HepG2 (cell line): ENCODE measurements around the gene DHRS12. TPM values are rescaled to one million over a fixed set of nuclear protein-coding genes. Genes with fewer than 3 reads are reported as not detected.

Experiments used
- CBX2 ChIP-seq, 2 experiments: fragments of 200-600 bp in 1 of 2; sonication (generic); formaldehyde crosslinking in 1 of 2; IDR thresholded peaks; 2 replicates each; pipeline versions ENCODE4 v1.7.0 to v1.8.1; 2018 to 2022; ENCODE audit warnings: low read depth in 2 of 2, low read length in 1 of 2, mild to moderate bottlenecking in 1 of 2, missing genetic modification reagents in 1 of 2
- E2F2 ChIP-seq: sonication (generic); formaldehyde crosslinking; IDR thresholded peaks from 2 replicates; pipeline ENCODE4 v1.4.0; 2020; ENCODE audit warnings: missing genetic modification reagents, borderline replicate concordance
- ESRRA ChIP-seq: sonication (generic); formaldehyde crosslinking; IDR thresholded peaks from 2 replicates; pipeline ENCODE4 v1.5.1; 2020; ENCODE audit warnings: mild to moderate bottlenecking, low read depth, missing genetic modification reagents
- FOXC1 ChIP-seq: sonication (generic); formaldehyde crosslinking; IDR thresholded peaks from 2 replicates; pipeline ENCODE4 v1.8.0; 2022; ENCODE audit warnings: mild to moderate bottlenecking, missing genetic modification reagents, borderline replicate concordance
- HDAC2 ChIP-seq: sonication (generic); formaldehyde crosslinking; IDR thresholded peaks from 2 replicates; pipeline ENCODE4 v1.4.0; 2020; ENCODE audit warnings: missing genetic modification reagents
- KDM2A ChIP-seq: sonication (generic); formaldehyde crosslinking; IDR thresholded peaks from 2 replicates; pipeline ENCODE4 v1.4.0; 2020; ENCODE audit warnings: low read depth, missing genetic modification reagents, borderline replicate concordance
- NFE2L1 ChIP-seq: sonication (generic); formaldehyde crosslinking; IDR thresholded peaks from 2 replicates; pipeline ENCODE4 v1.4.0; 2020; ENCODE audit warnings: missing genetic modification reagents, mild to moderate bottlenecking, borderline replicate concordance
- POLR2G ChIP-seq: fragments of 200-400 bp; formaldehyde crosslinking; IDR thresholded peaks from 2 replicates; pipeline ENCODE4 v1.6.1; 2018; ENCODE audit warnings: mild to moderate bottlenecking, low read depth, low read length, moderate library complexity
- STAT6 ChIP-seq: sonication (generic); formaldehyde crosslinking; IDR thresholded peaks from 2 replicates; pipeline ENCODE4 v1.4.0; 2020; ENCODE audit warnings: missing genetic modification reagents, mild to moderate bottlenecking, borderline replicate concordance
- ZFP36L1 ChIP-seq: sonication (generic); formaldehyde crosslinking; IDR thresholded peaks from 2 replicates; pipeline ENCODE4 v1.8.0; 2022; ENCODE audit warnings: mild to moderate bottlenecking, missing genetic modification reagents, moderate library complexity
- ZNF281 ChIP-seq: sonication (generic); formaldehyde crosslinking; IDR thresholded peaks from 2 replicates; pipeline ENCODE4 v1.4.0; 2020; ENCODE audit warnings: missing genetic modification reagents, borderline replicate concordance
- ZNF317 ChIP-seq: sonication (generic); formaldehyde crosslinking; IDR thresholded peaks from 2 replicates; pipeline ENCODE4 v1.5.0; 2020; ENCODE audit warnings: mild to moderate bottlenecking, missing genetic modification reagents
- ZNF431 ChIP-seq: sonication (generic); formaldehyde crosslinking; IDR thresholded peaks from 2 replicates; pipeline ENCODE4 v1.9.0; 2022; ENCODE audit warnings: missing genetic modification reagents, low read depth, mild to moderate bottlenecking, borderline replicate concordance
- polyA plus RNA-seq, 8 experiments: library from polyadenylated mRNA; depleted of rRNA in 3 of 8; stranded (reverse) in 7 of 8; unstranded in 1 of 8; fragments of >200 nt; fragmentation: Illumina TruSeq in 4 of 8; extraction: Trizol in 4 of 8; gene quantifications; 2 replicates each; pipeline versions ENCODE4 v1.2.1 to v1.2.3, GENCODE V29; 2011 to 2016; ENCODE audit warnings: low read depth in 4 of 8, missing spikeins in 1 of 8, mixed read lengths in 1 of 8; ENCODE audit not compliant: insufficient read depth in 1 of 8
- total RNA-seq, 5 experiments: library from RNA; depleted of rRNA; stranded (reverse); fragments of >200 nt; fragmentation: Illumina TruSeq; extraction: Trizol; gene quantifications; 2 replicates each; pipeline ENCODE4 v1.2.3, GENCODE V29; 2016; ENCODE audit warnings: low read depth in 1 of 5

Gene DHRS12
- total and polyA plus RNA-seq, 2 of the 13 experiments (the other 11 are each of a cell fraction or from before 2014, with no cell fraction given), result 7.2 to 8.4 TPM

GRCh38 chr13:51781246-51782022 is 22.5 kb downstream of the DHRS12 start (continued):
- 0 out of 2 replicates have a peak, but pooled peaks have one; percentile 28 for TF ChIP-seq ZNF281 (CRISPR knock-in tag)
- TF ChIP-seq KDM2A (CRISPR knock-in tag), result peak; percentile 12; the same call in 1 of the 2 replicates
- no peak for TF ChIP-seq HDAC2 (CRISPR knock-in tag)
- TF ChIP-seq FOXC1 (CRISPR knock-in tag), result no peak
- TF ChIP-seq ZFP36L1 (CRISPR knock-in tag), result no peak
- no peak for TF ChIP-seq ESRRA (CRISPR knock-in tag)
- no peak for TF ChIP-seq NFE2L1 (CRISPR knock-in tag)
- no peak for TF ChIP-seq ZNF431 (CRISPR knock-in tag)
- no peak for TF ChIP-seq POLR2G
- no peak for TF ChIP-seq E2F2 (CRISPR knock-in tag)
- no peak for TF ChIP-seq CBX2 (IDR thresholded peaks at IDR 0.05; ENCODE audit: low read depth, low read length)
- no peak for TF ChIP-seq CBX2 (CRISPR knock-in tag; IDR thresholded peaks at IDR 0.05; ENCODE audit: low read depth)
- TF ChIP-seq ZNF317 (CRISPR knock-in tag), result no peak
- no peak for TF ChIP-seq STAT6
